Posterior vena cava (tissue), 2 donors: ENCODE results near the gene SLC25A11. TPM values are rescaled to one million over a fixed set of nuclear protein-coding genes. Genes with fewer than 3 reads are reported as not detected.

Experiments
- DNase-seq: peaks from one replicate; pipeline ENCODE4 v3.0.0-alpha.2; 2020; ENCODE audit warnings: low spot score
- intact Hi-C, 2 donors: fragments of 100-400 bp; cut with DNase I; formaldehyde crosslinking; loops; one replicate each; pipeline versions ENCODE4 v1.14.1 to v1.14.2; 2022 to 2023
- total RNA-seq, 2 donors: library from RNA; stranded (reverse); fragmentation: NEBNext Ultra II Directional; extraction: Animal tissue kit (Norgen Biotek cat#: 25700); gene quantifications; one replicate each; pipeline ENCODE4 v1.2.1, GENCODE V29; 2021
- donor health status: DM: yes; HTN: yes; CAD: no.
- donor health status: DM: yes; HTN: yes; CAD: no.

Gene SLC25A11
- total RNA-seq, 2 donors from 2014 or later: 33.0 to 43.7 TPM

DNA sequence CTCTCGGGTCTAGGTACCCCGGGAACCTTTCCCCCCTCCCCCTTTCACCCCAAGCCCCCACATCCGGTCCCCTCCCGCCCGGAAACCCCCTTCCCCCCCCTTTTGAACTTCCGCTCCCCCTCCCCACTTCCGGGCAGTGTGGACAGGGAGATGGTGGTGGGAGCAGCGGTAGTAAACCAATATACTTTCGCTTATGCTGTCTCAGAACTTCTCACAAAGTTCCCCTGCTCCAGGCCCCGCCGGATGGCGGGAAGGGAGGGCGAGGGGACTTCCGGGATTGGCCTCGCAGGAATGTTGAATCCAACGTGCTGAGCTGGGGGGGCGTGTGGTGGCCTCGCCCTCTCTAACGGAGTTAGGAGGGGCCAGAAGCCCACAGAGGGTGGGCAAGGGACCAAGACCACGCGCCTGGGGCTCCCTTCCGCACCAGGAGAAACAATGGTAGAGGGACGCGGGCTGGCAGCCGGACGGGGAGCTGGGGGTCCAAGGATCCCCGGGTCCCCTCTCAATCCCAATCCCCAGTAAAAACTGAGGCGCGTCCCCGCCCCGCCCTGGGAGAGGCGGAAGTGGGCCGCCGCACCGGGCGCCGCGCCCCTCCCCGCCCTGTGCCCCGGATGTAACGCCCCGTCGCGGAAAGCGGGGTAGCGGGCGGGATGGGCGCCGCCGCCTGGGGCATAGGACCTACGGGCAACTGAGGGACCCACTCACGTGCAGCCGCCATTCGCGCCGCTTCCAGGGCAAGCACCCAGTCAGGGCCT lies 7.7 kb upstream of the SLC25A11 start:
- intact Hi-C loops: no loop called here
- peak; percentile 90 for DNase-seq

DNA sequence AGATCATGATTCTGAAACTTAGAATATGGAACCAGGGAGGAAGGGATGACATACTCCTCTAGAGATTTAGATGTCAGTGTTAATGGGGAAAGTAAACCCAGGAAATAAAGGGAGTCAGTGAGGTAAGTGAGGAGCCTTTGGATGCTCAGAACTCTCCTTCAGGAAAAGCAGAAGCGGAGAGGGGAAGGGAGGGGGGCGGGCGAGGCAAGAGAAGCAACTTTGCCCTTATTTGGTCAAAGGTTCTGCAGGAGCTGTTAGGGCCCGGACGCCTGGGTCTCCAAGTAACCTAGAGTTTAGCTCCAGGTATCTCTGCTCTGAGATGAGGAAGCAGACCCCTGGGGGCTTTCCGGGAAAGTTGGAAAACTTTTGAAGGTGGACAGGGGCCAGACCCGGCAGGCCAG lies 7.2 kb upstream of the SLC25A11 start:
- intact Hi-C loops: no loop called here
- no peak for DNase-seq

DNA sequence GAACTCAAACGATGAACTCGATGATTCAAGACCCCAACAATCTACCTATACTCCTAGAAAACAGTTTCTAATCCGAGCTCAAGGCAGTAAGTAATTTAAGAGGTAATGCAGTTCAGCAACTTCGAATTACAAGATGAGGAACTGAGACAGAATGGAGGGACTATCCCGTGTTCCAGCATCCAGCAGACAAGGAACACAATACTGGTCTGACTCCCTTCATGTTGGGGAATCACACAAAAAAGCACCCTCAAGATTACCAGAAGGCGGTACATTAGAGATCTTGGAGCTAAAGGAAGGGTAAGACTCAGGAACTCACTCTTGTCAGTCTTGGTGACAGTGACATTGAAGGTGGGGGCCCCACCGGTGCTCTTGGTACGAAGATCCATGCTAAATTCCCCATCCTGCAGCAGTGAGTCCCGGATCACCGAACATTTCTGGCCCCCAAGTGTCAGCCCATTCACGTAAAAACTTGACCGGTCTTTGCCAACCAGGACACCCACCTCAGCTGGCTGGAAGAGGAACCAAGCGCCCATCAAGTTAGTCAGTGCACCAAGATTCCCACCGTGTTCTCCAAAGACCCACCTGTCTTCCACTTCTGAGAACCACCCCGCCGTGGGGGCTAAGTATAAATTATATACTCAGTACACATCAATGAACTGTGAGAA lies 6.6 kb upstream of the SLC25A11 start:
- intact Hi-C loops: no loop called here
- DNase-seq: no peak

DNA sequence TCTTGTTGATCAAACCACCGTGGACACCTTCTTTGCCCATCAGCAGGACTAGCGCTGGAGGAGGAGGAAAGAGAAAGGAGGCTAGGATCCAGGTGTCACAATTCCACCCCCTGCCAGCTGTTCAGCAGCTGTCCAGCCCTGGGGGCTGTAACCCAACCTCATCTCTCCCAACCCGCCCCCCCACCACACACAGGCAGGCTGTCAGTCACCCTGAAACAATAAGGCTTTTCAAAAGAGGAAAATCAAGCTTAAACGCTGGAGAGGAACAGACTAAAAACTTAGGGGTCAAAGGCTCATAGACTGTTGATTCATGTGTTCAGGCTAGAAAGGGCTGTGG lies 6.1 kb upstream of the SLC25A11 start:
- no peak for DNase-seq
- intact Hi-C loops: no loop called here

DNA sequence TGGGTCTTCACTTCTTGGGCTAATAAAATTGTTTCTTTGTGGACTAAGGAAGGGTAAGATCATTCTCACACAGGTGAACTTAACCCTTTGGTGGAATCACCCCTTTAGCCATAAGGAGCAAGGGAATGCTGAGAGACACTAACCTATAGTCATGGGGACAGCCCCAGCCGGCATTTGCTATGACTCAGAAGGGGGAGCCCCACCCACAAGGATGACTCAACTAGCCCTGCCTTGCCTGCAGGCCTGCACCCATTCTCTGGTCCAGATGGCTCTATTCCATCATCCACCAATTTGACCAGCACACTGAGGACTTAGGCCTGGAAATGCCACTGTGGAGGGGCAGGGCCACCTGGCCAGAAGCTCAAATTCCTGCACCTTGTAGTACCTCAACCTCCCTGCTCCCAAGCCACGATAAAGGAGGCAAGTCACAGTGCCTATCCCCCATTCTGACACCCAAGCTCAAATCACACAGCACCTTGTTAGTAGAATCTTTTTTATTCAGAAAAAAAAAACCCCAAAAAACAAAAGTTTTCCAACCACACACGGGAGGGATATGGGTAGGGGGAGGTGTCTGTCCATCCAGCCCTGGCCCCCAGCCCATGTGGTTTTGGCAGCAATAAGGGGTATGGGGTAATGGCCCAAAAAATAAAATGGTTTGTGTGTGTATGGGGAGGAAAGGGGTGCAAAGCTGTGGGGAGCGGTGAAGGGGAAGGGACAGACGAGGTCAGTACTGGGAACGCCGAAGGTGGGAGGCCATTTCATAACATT lies 5.5 kb upstream of the SLC25A11 start:
- DNase-seq: peak; percentile 95
- intact Hi-C loops: no loop called here

DNA sequence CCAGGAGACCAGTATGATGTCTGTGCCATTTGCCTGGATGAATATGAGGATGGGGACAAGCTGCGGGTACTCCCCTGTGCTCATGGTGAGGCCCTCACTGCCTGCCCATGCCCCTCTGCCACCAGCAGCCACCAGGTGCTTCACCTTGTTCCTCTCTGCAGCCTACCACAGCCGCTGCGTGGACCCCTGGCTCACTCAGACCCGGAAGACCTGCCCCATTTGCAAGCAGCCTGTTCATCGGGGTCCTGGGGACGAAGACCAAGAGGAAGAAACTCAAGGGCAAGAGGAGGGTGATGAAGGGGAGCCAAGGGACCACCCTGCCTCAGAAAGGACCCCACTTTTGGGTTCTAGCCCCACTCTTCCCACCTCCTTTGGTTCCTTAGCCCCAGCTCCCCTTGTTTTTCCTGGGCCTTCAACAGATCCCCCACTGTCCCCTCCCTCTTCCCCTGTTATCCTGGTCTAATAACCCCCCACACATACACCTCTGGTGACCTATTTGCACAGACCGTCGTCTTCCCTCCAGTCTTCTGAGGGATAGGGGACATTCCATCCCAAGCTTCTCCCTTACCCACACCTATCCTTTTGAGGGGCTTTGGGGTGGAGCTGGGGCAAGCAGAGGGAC lies 4.8 kb upstream of the SLC25A11 start:
- intact Hi-C loops: no loop called here
- DNase-seq: no peak

DNA sequence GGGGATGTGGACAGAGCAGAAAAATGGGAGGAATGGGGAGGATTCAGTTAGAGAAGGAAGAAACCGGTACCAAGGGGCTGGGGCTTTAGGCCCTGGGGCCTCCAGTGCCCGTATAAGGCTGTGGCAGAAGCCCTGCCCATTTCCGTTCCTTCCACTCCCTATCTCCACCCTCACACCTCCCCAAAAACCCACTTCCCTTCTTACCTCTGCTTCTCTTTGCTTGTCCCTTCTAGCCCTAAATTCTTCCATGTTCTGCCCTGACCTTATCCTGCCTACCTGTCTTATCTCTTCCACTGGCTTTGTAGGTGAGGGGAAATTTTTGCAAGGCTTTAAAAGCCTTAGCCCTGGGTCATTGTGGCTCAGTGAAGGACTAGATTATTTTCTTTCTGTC lies 4.3 kb upstream of the SLC25A11 start:
- no peak for DNase-seq
- intact Hi-C loops: no loop called here

DNA sequence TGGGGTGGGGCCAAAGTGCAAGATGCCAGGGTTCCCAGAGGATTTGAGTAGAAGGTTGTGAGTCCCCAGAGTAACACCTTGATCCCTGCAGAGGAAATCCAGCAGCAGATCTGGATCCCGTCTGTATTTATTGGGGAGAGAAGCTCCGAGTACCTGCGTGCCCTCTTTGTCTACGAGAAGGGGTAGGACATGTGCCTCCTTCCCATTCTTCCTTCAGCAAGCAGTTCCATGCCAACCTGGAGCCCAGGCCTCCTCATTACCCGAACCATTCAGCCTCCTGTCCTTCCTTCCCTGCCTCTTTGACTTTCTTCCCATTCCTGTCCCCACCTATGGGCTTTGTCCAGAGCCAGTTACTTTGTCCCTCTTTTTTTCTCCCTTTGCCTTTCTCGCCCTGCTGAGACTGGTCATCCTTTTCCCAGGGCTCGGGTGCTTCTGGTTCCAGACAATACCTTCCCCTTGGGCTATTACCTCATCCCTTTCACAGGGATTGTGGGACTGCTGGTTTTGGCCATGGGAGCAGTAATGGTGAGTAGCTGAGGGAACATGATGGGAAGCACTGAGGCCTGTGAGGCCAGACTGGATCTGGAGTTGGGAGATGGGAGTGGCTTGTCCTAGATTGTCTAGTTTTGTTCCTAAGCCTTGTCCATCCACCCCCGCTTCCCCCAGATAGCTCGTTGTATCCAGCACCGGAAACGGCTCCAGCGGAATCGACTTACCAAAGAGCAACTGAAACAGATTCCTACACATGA lies 3.1 kb upstream of the SLC25A11 start:
- intact Hi-C loops: no loop called here
- DNase-seq: no peak

DNA sequence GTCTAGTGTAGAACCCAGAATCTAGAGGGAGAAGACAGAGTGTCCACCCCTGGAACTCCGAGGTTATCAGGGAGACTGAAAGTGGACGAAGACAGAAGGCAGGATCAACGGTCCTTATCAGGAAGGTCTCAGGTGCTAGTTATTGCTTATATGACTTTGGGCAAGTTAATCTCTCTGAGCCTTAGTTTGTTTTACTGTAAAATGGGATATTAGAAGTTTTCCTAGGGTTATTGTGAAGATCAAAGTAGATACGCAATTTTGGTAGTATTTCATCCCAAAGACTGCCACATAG lies 1.4 kb upstream of the SLC25A11 start:
- intact Hi-C loops: no loop called here
- no peak for DNase-seq

DNA sequence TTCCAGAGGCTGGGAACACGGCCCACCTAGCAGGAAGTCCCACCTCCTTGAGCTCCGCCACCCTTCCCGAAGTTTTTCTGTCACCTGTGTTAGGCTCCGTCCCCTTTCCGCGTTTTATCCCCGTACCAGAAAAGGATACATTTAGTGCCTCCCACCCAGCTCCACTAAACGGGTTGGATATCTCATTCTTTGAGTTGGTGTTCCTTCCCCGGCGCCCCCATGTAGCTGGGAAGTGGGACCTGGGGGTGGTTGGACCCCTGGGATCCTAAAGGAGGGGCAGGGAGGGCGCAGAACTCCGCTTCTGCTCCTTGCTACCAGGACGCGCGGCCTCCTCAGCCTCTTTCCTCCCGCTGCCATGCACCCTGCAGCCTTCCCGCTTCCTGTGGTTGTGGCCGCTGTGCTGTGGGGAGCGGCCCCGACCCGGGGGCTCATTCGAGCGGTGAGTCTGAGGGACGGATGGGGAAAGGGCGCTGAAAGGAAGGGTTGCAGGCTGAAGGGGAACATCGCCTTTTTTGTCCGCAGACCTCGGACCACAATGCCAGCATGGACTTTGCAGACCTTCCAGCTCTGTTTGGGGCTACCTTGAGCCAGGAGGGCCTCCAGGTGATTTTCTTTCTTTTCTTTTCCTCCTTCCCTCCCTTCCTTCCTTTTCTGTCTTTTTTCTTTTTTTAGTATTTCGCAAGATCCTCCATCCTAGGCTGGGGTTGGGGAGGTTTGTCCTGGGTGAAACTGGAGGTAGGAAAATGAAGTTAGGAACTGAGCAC lies 891 bp upstream of the SLC25A11 start:
- DNase-seq: no peak
- intact Hi-C loops: no loop called here

DNA sequence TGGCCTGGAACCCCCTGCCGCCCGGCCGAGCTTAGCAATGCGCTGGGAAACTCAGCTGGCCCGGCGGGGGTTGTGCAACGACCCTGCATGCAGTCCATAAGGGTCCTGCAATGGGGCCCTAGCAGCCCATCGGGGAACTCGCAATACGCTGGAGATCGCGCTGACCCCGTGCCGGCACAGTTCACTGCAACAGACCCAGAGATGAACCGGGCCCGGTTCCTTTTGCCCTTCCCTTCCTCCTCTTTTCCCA lies 375 bp downstream of the SLC25A11 start:
- DNase-seq: no peak
- intact Hi-C loops: no loop called here

DNA sequence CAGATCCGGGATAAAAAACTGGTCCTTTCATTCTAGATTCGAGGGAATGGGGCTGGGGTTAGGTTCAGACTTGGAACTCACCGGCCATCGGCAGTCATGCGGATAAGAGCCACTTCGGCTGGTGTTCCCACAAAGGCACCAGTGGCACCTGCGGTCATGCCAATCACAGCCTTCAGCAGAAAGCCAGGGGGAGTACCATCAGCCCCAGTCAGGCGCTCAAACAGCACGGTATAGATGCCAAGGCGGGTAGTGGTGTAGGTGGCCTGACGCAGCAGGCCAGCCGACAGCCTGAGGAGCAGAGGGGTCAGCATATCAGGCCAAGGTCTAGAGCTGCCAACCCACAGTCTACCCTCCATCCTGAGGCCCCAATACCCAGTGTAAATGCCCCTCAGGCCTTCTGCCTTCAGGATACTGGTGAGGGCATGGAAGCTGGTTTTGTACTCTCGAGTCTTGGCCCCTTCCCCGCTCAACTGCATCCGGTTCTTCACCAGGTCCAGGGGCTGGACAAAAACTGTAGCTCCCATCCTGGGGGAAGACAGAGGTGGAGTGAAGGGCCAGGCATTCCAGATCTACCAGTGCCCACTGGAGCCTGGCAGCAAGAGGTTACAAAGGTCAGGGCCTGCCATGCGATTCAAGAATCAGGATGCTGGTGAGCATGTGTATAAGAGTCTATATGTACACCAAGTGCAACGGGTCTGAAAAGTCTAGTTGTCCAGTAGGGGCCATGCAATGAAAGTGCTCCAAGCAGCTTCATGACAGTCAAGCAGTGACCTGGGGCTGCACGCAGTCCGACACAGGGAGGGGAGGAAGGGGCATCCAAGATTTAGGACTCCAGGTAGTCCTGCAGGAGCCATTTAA lies 929 bp downstream of the SLC25A11 start:
- intact Hi-C loops: no loop called here
- no peak for DNase-seq

DNA sequence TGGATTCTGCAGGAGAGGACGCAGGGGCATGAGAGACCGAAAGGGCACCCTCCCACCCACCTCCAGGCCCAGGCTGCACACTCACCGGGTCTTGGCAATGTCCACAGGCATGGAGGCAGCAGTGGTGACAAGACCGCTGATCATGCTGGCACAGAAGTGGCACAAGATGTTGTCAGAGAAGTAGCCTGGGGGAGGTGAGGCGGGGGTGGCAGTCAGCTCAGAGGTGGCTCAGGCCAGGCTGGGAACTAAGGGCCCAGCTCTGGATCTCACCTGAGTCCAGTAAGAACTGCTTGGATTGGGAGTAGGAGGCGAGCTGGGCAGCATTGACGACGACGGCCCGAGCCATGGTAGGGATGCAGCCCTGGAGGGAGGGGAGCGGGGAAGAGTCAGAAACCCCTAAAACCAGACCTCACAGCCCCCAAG lies 1.8 kb downstream of the SLC25A11 start:
- no peak for DNase-seq
- intact Hi-C loops: no loop called here

DNA sequence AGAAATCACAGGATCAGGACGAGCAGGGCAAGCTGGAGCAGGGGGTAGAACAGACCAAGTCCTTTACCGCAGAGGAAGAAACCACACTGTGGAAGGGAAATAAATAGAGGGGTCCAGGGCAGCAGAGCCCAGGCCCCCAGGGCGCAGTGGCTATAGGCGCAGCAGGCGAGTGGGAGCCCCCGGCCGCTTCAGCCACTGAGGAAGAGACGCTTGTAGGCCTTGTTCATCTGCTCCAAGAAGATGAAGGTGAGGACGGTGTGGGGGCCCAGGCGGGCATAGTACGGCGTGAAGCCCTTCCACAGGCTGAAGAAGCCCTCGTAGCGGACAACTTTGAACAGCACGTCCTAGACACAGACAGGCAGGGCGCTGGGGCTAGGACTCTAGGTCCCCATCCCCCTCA lies 2.3 kb downstream of the SLC25A11 start:
- intact Hi-C loops: no loop called here
- DNase-seq: no peak

DNA sequence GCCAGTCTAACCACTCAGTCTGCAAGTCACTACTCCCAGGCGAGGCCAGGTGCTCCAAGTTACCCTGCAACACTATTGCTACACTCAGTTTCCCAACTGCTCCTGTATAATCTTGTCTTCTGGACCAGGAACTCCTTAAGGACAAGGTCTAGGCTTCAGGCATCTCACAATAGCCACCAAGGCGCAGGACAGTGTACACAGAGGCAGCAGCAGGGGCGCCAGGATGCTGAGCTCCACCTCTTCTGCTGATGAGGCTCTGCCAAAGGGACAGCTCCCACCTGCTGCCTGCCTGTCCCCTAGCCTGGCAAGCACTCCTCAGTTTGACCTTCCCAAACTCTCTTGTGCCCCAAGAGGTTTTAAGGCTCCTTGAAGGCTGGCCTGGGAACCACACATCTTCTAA lies 3.4 kb downstream of the SLC25A11 start:
- no peak for DNase-seq
- intact Hi-C loops: no loop called here

DNA sequence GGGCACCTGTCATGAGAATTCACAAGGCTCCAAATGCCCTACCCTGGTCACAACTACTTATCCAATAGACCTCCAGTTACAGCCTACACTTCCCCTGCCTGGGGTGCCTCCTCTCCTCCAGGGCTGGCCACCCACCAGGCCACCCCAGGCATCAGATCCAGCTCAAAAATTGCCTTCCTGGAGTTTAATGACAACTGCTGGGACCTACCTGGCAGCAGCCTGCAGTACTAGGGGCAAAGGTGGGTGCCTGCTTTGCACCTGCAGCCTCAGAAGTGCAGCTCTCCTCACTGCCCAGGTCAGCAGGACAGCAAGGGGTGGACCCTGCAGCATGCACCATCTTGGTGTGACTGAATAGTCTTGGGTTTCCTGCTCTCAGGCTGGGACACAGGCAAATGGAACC lies 4.2 kb downstream of the SLC25A11 start:
- intact Hi-C loops: no loop called here
- no peak for DNase-seq

DNA sequence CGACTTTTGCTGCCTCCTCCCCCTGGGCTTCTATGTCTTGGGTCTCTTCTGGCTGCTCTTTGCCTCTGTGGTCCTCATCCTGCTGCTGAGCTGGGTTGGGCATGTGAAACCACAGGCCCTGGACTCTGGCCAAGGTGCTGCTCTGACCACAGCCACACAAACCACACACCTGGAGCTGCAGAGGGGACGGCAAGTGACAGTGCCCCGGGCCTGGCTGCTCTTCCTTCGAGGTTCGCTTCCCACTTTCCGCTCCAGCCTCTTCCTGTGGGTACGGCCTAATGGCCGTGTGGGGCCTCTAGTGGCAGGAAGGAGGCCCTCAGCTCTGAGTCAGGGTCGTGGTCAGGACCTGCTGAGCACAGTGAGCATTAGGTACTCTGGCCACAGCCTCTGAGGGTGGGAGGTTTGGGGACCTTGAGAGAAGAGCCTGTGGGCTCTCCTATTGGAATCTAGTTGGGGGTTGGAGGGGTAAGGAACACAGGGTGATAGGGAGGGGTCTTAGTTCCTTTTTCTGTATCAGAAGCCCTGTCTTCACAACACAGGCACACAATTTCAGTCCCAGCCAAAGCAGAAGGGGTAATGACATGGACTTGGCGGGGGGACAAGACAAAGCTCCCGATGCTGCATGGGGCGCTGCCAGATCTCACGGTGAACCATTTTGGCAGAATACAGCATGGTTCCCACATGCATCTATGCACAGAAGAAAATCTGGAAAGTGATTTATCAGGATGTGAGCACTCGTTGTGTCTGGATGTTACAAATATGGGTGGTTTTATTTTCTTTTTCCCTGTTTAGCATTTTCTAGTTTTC lies 5.5 kb downstream of the SLC25A11 start:
- no peak for DNase-seq
- intact Hi-C loops: loop anchor here in 1 of 2 donors (5.0 kb wide), 1 partner anchor 1187 kb away; no protein-coding TSS in a partner anchor
